NCI-H748 (cell line): ENCODE measurements around the gene PXN.
"Not testable (repeated sequence)": the region's sequence is repeated elsewhere in the genome, so short reads cannot be mapped to it uniquely, and the experiment has no call there.

ENCODE experiments used
- DNase-seq: peaks from one replicate; lab custom pipeline; 2025; ENCODE audit not compliant: unreplicated experiment; lab: John Stamatoyannopoulos, UW

PXN gene

DNA sequence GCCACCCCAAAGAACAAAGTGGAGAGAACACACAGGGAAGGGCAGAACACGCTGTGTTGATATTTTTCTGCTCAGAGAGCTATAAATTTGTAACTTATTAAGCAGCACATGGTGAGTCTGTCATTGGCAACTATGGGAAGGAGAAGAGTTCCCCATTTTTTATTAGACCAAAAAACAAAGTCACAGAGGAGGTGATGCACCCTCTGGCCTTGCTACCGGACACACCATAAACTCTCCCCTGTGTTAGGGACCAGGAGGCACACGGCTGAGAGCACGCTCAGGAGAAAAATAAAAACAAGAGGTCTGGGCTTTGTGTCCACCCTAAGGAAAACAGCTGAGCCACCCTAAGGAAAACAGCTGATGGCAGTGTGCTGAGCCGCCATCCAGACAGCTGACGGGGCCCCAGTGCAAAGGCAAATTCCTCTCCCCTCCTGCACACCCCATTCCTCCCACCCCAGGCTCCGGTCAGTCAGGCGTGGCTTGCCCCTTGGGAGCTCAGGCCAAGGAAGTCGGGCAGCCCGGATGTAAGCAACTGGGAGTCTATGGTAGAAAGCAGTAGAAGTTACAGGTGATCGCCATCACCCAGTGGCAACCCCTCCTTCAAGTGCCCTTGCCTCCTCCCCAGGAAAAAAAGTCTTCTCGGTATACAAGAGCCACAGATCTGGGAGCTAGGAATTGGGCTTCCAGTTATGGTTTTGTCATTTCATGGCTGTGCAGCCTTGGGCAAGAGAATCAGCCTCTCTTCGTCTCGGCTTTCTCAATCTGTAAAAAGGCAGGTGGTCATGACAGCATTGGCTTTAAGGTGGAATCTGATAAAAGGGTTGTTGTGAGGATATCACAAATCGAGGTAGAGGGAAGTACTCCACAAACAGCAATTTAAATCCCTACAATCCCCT is 2.4 kb downstream of the PXN start:
- no peak for DNase-seq

DNA sequence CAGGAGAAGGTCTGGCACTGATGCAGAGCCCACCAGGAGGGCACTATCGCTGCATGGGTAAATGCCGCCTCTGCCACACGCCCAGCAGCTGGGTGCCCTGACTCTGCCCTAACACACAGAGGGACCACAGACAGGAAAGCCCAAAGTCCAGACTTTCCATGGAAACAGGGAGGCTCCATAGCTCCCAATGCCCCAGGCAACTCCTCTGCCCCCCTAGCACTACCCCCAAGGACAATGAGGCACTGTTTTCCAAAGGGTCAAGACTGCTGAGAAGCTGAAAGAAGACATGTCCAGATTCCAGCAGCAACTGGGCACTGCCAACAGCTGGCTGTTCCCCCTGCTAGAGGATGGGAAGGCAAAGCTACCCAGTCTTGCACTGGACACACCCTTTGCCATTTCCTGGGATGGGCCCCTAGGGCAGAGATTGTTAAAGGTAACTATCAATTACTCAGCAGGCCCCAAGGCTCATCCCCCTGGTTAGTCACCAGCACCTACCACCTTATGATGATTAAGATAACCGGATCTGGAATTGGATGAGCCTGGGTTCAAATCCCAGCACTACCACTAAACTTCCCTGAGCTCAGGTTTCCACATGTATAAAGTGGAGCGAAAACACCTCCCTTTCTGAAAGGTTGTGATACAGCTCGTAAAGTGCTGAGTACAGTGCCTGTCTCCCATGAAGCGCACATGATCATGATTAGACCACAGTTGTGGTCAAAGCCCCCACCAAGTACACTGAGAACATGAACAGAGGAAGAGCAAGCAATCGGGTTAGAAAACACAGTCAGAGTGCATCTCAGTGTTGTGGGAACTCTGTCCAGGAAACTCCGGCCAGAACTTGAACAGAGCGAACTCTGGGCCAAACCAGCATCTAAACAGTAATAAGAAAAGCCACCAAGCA is 3.3 kb downstream of the PXN start:
- DNase-seq: no peak

DNA sequence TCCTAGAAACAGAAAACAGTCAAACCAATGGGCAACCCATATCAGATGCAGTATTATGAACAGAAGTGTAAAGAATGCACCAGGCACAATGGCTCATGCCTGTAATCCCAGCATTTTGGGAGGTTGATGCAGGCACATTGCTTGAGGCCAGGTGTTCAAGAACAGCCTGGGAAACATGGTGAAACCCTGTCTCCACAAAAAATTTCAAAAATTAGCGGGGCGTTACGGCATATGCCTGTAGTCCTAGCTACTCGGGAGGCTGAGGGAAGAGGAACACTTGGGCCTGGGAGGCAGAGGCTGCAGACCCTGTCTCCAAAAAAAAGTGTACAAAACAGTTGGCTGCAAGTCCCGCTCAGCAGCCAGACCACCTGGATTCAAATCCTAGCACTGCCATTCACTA is 4.9 kb downstream of the PXN start:
- DNase-seq: no peak

DNA sequence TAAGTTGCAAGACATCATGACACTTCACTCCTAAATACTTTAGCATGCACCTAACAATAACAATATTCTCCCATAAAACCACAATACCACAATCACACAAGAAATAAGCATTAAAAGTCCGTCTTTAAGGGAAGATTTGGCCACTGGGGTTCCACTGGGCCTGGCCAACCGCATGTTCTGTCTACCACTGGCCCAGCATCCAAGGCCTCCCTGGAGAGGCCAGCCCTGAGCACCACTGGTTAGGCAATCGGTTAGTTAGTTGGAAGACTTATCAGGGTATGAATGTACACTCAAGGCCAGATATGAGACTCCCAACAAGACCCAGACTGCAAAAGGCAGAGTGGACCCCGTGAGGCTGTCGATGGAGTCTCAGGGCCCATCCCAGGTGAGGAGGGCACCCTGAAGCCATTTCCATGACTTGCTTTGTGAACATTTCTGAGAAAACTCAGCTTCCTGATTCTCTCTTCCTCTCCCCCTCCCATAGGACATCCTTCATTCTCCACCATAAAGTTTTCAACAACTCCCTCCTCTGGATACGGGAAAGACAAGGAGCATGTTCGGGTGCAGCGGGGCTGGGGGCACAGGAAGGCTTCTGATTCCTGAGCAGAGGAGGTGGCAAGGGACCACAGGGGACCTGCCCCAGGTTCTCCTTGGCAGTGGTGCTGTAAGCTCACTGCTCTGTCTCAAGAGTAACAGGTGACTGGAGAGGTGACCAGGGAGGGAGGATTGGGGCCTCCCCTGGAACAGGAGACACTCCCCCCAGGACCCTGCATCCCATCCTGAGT is 5.9 kb downstream of the PXN start:
- DNase-seq: no peak

DNA sequence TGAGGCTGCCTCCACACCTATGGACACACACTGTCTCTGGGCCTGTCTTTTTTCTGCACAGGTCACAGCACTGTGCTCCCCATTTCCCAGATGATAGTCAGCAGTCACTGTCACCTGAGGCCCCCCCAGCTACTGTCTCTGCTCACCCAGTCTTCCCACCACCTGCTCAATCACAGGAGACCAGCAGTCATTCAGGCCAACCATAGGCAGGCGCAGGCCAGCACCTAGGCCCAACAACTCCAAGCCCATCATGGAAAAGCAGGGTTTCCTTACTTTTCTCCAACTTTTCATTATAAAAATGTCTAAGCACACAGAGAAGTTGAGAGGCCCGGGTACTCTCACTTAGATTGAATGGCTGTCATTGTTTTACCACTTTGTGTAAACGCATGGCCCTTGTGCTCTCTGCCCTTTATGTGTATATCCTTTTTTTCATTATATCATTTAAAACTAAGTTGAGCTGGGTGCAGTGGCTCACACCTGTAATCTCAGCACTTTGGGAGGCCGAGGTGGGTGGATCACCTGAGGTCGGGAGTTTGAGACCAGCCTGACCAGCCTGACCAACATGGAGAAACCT is 7.1 kb downstream of the PXN start:
- no peak for DNase-seq

DNA sequence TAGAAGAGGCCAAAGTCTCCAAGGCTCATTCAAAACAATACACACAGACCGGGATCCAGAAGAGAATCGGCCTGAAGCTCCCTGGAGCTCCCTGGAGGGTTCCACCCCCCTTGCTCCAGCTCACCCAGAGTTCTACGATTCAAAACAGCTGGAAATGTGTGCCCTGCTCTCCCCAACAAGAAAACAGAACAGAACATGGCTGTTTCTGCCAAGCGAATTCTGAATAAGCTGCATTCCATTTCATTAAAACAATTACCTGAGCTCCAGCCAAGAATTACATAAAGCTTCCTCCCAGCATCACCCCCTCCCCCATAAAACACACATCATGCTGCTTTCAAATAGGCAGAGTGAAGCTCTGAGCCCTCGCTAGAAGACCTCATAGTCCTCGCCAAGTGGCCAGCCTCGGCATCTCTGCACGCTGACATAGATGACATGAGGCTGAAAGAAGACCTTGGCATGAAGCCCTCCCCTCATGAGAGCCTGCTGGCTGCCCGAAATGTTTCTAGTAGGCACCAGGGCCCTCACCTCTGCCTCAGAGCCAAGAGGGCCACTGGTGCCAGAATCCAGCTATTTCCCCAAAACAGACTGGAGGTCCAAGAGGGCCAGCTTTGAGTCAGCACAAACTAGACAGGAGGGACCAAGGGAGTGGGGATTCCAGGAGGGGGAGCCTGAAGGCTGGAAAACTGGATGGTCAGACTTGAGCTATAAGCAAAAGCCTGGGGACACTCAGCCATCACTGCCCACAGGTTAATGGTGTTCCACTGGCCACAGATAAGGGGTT is 8.3 kb downstream of the PXN start:
- DNase-seq: no peak

DNA sequence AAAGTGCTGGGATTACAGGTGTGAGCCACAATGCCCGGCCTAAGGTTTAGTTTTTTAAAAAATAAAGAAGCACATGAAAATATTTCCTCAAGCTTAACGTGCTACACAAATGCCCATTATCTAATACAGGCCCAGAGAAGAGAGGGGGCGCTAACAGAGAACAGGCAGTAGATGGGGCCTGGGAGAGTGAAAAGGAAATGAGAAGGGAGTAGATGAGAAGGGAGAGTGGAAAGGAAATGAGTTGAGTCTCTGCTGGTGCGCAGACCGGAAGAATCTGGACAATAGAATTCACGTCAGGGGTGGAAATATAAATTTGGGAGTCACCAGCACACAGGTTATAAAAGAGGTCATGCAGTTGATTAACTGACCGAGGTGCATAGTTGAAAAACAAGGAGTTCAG is 10.7 kb downstream of the PXN start:
- no peak for DNase-seq

DNA sequence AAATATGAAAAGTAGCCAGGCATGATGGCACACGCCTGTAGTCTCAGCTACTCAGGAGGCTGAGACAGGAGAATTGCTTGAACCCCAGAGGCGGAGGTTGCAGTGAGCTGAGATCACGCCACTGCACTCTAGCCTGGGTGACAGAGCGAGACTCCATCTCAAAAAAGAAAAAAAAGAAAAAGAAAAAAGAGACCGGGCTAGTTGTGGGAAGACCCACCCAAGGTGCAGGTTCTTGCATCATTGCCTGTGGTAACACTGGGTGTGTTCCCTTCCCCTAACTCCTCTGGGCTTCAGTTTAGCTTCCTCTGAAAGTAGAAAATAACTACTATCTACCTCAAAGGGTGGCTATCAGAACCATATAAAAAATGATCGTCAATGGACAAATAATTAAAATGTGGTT is 12.2 kb downstream of the PXN start:
- not testable (repeated sequence) for DNase-seq

DNA sequence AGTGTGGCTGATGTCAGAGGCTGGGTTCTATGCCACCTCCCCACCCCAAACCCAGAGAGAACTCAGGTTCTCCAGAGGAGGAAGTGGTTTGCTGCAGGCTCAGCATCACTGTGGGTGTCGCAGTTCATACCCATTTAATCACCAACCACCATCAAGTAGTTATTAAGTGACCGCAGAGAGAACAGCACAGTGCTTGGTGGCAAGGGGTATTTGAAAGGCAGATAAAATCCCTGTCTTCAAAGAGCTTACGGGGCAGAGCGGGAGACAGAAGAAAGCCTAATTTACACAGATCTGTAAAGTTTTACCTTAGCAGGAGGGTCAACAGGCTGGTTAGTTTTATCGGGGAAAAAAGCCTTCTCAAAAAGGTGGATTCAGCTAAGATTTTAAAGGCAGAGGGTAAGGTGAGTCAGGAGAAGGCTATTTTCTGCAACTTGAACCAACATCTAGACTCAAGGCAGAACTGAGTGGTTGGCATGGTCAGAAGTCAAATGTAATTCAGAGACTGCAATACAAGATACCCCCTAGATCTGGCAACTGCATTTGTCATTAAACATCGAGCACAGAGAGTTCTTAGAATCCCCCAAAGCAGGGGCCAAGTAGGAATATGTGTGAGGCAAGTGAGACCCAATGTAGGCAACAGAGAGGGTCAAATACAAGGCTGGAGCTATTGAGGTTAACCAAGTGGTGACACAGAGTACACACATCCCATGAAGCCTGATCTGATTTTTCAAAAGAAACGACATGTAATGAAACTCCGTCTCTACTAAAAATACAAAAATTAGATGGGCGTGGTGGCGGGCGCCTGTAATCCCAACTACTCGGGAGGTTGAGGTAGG is 13.2 kb downstream of the PXN start:
- DNase-seq: no peak

DNA sequence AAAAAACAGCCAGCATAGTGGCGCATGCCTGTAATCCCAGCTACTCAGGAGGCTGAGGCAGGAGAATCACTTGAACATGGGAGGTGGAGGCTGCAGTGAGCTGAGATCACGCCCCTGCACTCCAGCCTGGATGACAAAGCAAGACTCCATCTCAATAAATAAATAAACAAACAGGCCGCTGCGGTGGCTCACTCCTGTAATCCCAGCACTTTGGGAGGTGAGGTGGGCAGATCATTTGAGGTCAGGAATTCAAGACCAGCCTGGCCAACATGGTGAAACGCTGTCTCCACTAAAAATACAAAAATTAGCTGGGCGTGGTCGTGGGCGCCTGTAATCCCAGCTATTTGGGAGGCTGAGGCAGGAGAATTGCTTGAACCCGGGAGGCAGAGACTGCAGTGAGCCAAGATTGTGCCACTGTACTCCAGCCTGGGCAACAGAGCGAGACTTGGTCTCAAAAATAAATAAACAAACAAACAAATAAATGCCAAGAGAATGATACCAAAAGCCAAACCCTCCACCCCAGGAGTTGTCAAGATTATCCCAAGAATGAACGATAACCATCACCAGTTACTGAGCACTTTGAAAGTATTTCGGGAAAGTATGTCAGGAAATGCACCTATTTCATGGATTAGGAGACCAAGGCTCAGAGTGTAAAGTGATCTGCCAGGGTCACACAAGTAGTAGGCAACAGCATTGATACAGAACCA is 14.0 kb downstream of the PXN start:
- DNase-seq: not testable (repeated sequence)

DNA sequence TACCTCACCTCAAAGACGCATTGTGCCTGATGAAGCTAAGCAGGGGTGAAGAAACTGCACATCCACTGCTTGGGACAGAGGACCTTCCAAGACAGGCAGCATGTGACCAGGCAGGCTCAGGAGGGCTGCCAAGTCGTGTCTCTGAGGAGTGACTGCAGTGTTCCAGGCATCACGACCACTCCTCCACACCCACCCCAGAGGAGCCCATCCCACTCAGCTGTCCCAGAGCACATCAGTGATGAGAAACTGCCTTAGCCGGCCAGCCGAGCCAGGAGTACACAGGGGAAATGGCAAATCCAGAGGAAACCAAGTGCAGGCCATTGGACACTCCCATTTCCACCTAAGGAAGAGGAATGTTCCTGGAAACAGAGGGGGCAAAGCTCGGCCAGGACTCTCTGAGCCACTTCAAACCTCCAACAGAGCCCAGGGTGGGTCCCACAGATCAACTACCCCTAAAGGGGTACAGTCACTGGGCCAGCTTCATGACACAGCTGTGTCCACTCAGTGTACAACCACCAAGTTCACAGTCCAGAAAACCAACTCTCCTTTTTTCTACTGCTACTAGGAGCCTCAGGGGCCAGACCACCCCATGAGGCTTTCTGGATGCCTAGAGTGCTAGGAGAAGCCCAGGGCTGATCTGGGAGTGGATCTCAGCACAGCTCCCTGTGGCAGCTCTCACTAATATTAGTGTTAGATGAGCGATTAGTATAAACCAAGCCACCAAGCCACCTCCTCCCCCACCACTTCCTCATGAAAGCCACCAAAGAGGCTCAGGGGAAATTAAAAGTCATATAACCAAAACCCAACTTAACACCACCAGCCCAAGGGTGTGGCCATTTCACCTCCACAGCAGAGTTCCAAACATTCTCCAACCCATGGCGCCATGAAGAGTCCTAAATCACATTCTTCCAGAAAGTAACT is 15.4 kb downstream of the PXN start:
- DNase-seq: no peak

DNA sequence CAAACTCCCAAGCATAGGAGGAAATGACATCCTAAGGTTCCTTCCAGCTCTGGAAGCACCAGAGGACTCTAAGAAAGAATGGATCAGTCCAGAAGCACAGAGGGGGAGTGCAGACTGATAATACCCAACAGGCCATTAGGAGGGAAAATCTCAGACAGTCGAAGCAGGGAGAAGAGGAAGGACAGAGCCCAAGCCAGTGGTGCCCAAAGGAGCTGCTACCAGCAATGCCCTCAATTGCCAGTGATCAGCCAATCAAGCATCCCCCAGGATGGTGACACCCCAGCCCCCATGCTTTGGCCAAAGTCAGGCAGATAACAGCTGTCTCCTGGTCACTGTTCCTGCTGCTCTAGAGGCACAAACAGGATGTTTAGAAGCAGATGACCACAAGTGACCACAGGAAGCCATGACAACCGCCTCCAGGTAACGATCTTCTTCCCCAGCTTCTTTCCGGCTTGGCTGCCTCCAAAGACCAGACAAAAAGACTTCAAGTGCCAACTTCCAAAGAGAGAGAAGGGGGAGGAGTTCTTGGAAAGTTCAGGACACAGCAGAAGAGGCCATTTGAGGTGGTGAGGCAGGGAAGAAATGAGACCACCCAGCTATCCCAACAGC is 16.2 kb downstream of the PXN start:
- DNase-seq: no peak

DNA sequence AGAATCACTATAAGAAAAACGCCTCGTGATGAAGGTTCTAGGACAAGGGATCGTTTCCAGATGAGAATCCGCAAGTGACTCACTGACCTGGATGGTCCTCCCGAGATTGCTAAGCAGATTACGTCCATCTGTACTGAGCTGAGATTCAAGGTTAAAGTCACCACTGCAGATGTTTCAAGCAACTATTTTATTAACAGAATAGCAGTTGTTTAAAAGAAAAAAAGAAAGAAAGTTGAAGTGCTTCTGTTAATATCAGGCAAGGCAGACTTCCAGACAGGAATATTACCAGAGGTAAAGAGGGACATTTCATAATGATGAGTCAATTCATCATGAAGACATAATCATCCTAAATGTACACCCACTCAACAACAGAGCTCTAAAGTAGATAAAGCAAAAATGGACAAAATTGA is 17.9 kb downstream of the PXN start:
- DNase-seq: no peak

DNA sequence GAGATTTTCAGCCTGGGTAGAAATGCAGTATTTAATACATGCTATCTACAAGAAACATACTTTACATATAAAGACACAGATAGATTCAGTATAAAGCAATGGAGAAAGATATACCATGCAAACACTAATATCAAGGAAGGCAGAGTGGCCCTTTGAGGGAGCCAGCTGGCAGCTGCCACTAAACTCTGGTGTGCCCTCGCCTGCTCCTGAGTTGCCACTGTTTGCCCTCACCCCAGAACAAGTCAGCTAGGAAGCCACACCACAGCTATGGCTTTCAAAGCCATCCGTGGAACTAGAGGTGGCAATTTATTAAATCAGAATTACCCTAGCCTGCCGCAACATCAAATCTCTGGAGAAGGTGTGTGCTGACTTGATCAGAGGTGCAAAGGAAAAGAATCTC is 18.3 kb downstream of the PXN start:
- no peak for DNase-seq

DNA sequence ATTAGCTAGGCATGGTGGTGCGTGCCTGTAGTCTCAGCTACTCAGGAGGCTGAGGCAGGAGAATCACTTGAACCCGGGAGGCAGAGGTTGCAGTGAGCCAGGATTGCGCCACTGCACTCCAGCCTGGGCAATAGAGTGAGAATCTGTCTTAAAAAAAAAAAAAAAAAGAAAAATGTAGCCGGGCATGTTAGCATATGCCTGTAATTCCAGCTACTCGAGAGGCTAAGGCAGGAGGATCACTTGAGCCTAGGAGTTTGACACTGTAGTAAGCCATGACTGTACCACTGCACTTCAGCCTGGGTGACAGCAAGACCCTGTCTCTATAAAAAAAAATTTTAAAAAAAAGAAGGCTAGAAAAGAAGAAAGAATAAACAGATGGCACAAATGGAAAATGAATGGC is 18.8 kb downstream of the PXN start:
- DNase-seq: not testable (repeated sequence)

DNA sequence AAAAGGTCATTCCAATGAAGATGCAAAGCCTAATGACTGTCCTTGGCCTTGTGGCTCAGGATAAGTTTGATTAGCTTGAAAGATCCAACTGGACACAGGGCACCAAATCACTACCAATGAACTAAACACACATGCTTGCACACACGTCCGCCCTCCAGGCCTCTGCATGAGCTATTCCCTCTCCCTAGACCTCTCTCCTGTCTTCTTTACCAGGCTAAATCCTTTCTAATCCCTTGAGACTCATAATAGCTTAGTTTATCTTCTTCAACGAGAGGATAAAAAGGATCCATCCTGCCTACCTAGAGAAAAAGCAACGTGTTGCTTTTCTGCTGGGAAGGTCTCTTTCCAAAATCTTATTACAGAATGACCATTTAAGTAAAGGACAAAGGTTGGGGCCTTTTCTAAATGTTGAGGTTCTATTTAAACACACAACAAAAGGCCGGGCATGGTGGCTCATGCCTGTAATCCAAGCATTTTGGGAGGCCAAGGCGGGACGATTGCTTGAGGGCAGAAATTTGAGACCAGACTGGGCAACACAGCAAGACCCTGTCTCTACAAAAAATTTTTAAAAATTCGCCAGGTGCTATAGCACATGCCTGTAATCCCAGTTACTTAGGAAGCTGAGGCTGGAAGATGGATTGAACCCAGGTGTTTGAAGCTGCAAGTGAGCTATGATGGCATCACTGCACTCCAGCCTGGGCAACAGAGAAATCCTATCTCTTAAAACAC is 22.4 kb downstream of the PXN start:
- no peak for DNase-seq
